HEK293 (cell line): Measurements from ENCODE around the gene TSPAN10.

Source experiments
- CTCF ChIA-PET: fragments of 350-600 bp; formaldehyde crosslinking; extraction: SDS; loops from one replicate; lab custom pipeline; 2021; ENCODE audit warnings: antibody characterized with exemption; lab: Yijun Ruan, JAX
- POLR2A ChIA-PET: fragments of 300-600 bp; formaldehyde crosslinking; extraction: SDS; loops from one replicate; lab custom pipeline; 2020; ENCODE audit warnings: antibody characterized with exemption, inconsistent platforms; lab: Yijun Ruan, JAX
- H3K27ac ChIP-seq: fragments of 200-500 bp; sonication (Bioruptor generic); 2 replicates; pipeline ENCODE4 v1.5.1; 2014; ENCODE audit warnings: low read depth, low read length, control low read depth, inconsistent platforms; ENCODE audit errors: extremely low read depth
- H3K36me3 ChIP-seq, 2 experiments: fragments of 200-500 bp in 1 of 2; sonication (Bioruptor generic) in 1 of 2; 1 replicate in 1 of 2; 2 replicates in 1 of 2; pipeline ENCODE4 v1.5.1; 2014 to 2017; ENCODE audit warnings: inconsistent platforms in 2 of 2, low read length in 2 of 2; ENCODE audit not compliant: control insufficient read depth in 2 of 2, insufficient read depth in 1 of 2
- H3K4me1 ChIP-seq: fragments of 200-500 bp; sonication (Bioruptor generic); 2 replicates; pipeline ENCODE4 v1.5.1; 2014; ENCODE audit warnings: mild to moderate bottlenecking, low read length, inconsistent platforms; ENCODE audit not compliant: control insufficient read depth, insufficient read depth
- H3K4me3 ChIP-seq: 2 replicates; pipeline ENCODE4 v1.5.1; 2011; ENCODE audit warnings: low read depth, mild to moderate bottlenecking, control low read depth, low read length, moderate library complexity
- H3K9me3 ChIP-seq: fragments of 200-500 bp; sonication (Bioruptor generic); 2 replicates; pipeline ENCODE4 v1.5.1; 2014; ENCODE audit warnings: low read depth, low read length, inconsistent platforms; ENCODE audit not compliant: control insufficient read depth, insufficient read depth
- FEZF1 ChIP-seq: fragments of 450-650 bp; formaldehyde crosslinking; IDR thresholded peaks from 2 replicates; pipeline ENCODE4 v1.5.1; 2016; ENCODE audit warnings: missing biosample characterization, missing genetic modification characterization
- SCRT1 ChIP-seq: fragments of 450-650 bp; formaldehyde crosslinking; IDR thresholded peaks from 2 replicates; pipeline ENCODE4 v1.5.1; 2016; ENCODE audit warnings: missing biosample characterization, missing genetic modification characterization, borderline replicate concordance
- SCRT2 ChIP-seq: fragments of 450-650 bp; formaldehyde crosslinking; IDR thresholded peaks from 2 replicates; pipeline ENCODE4 v1.5.1; 2016; ENCODE audit warnings: missing biosample characterization, missing genetic modification characterization
- TCF7L2 ChIP-seq: IDR thresholded peaks from 2 replicates; pipeline ENCODE4 v1.6.1; 2011; ENCODE audit warnings: low read depth, mild to moderate bottlenecking, inconsistent platforms, low read length, moderate library complexity, borderline replicate concordance
- ZBTB21 ChIP-seq: fragments of 450-650 bp; formaldehyde crosslinking; IDR thresholded peaks from 2 replicates; pipeline ENCODE4 v1.5.1; 2017; ENCODE audit warnings: missing biosample characterization, missing genetic modification characterization
- ZNF10 ChIP-seq: fragments of 450-650 bp; formaldehyde crosslinking; IDR thresholded peaks from 2 replicates; pipeline ENCODE4 v1.5.1; 2017; ENCODE audit warnings: missing biosample characterization, missing genetic modification characterization
- ZNF146 ChIP-seq: fragments of 450-650 bp; formaldehyde crosslinking; IDR thresholded peaks from 2 replicates; pipeline ENCODE4 v1.5.1; 2016; ENCODE audit warnings: missing biosample characterization, missing genetic modification characterization
- ZNF169 ChIP-seq: fragments of 450-650 bp; formaldehyde crosslinking; IDR thresholded peaks from 2 replicates; pipeline ENCODE4 v1.5.1; 2016; ENCODE audit warnings: missing biosample characterization, missing genetic modification characterization
- ZNF266 ChIP-seq: fragments of 450-650 bp; formaldehyde crosslinking; IDR thresholded peaks from 2 replicates; pipeline ENCODE4 v1.5.1; 2016; ENCODE audit warnings: missing biosample characterization, missing genetic modification characterization, low read depth
- ZNF416 ChIP-seq: fragments of 450-650 bp; formaldehyde crosslinking; IDR thresholded peaks from 2 replicates; pipeline ENCODE4 v1.5.1; 2016; ENCODE audit warnings: missing biosample characterization, missing genetic modification characterization
- ZNF549 ChIP-seq: fragments of 450-650 bp; IDR thresholded peaks from 2 replicates; pipeline ENCODE4 v1.5.1; 2018; ENCODE audit warnings: missing biosample characterization, missing genetic modification characterization, mild to moderate bottlenecking, inconsistent platforms, moderate library complexity
- ZNF610 ChIP-seq: fragments of 450-650 bp; formaldehyde crosslinking; IDR thresholded peaks from 2 replicates; pipeline ENCODE4 v1.5.1; 2016; ENCODE audit warnings: missing biosample characterization, missing genetic modification characterization, borderline replicate concordance
- ZNF654 ChIP-seq: fragments of 450-650 bp; formaldehyde crosslinking; IDR thresholded peaks from 2 replicates; pipeline ENCODE4 v1.5.1; 2016; ENCODE audit warnings: low read depth, missing biosample characterization, missing genetic modification characterization
- ZNF76 ChIP-seq: fragments of 450-650 bp; formaldehyde crosslinking; IDR thresholded peaks from 2 replicates; pipeline ENCODE4; 2016; ENCODE audit warnings: low read depth, missing biosample characterization, missing genetic modification characterization, borderline replicate concordance
- ZNF830 ChIP-seq: fragments of 450-650 bp; IDR thresholded peaks from 2 replicates; pipeline ENCODE4 v1.5.0; 2018; ENCODE audit warnings: missing biosample characterization, missing genetic modification characterization, low read depth, mild to moderate bottlenecking, moderate library complexity
- ZSCAN30 ChIP-seq: fragments of 450-650 bp; IDR thresholded peaks from 2 replicates; pipeline ENCODE4 v1.5.1; 2018; ENCODE audit warnings: missing biosample characterization, mild to moderate bottlenecking, missing genetic modification characterization, moderate library complexity
- TF ChIP-seq, protein P1 (sequence below): fragments of 450-650 bp; formaldehyde crosslinking; IDR thresholded peaks from 2 replicates; pipeline ENCODE4 v1.5.1; 2017; ENCODE audit warnings: missing biosample characterization, missing genetic modification characterization
- TF ChIP-seq, protein P2 (sequence below): fragments of 450-650 bp; formaldehyde crosslinking; IDR thresholded peaks from 2 replicates; pipeline ENCODE4 v1.5.1; 2016; ENCODE audit warnings: missing biosample characterization, missing genetic modification characterization
- TF ChIP-seq, protein P3 (sequence below): fragments of 450-650 bp; formaldehyde crosslinking; IDR thresholded peaks from 2 replicates; pipeline ENCODE4 v1.5.1; 2017; ENCODE audit warnings: missing biosample characterization, missing genetic modification characterization

TSPAN10 gene

GRCh38 chr17:81659038-81659437 is 22.0 kb downstream of the TSPAN10 start:
- CTCF ChIA-PET: no interaction called here

GRCh38 chr17:81660441-81660840 is 23.4 kb downstream of the TSPAN10 start:
- ChIA-PET POLR2A (interaction anchor here (1.0 kb wide), 1 partner anchor 42 kb away, joined by 5 read pairs; the partner anchor contains the start of gene MRPL12), CTCF (interaction anchor here (0.5 to 1.3 kb wide), 3 partner anchors 15 to 85 kb away, joined by 3 to 4 read pairs (median 4); no protein-coding TSS in a partner anchor)
- Histone ChIP-seq H3K36me3 (peaks cover 0 to 14% of the 10 kb centered on the region in 2 experiments; a peak in 2 of 3 replicates), H3K4me1 (no peaks in the 10 kb centered on the region), H3K9me3 (no peaks in the 10 kb centered on the region), H3K4me3 (no peak overlapping the region), H3K27ac (no peak overlapping the region)
- TF ChIP-seq ZNF830 (no peak), ZNF610 (tag by site-specific recombination) (no peak), FEZF1 (no peak), ZNF266 (tag by site-specific recombination) (no peak), TCF7L2 (no peak), ZNF146 (no peak)

More at GRCh38 chr17:81659038-81659437, 22.0 kb downstream of the TSPAN10 start:
- TF ChIP-seq ZNF416 (tag by site-specific recombination) (no peak), ZNF10 (tag by site-specific recombination) (no peak), ZSCAN30 (tag by site-specific recombination) (no peak), TCF7L2 (no peak), ZNF549 (tag by site-specific recombination) (no peak)
- TF ChIP-seq, protein P1, sequence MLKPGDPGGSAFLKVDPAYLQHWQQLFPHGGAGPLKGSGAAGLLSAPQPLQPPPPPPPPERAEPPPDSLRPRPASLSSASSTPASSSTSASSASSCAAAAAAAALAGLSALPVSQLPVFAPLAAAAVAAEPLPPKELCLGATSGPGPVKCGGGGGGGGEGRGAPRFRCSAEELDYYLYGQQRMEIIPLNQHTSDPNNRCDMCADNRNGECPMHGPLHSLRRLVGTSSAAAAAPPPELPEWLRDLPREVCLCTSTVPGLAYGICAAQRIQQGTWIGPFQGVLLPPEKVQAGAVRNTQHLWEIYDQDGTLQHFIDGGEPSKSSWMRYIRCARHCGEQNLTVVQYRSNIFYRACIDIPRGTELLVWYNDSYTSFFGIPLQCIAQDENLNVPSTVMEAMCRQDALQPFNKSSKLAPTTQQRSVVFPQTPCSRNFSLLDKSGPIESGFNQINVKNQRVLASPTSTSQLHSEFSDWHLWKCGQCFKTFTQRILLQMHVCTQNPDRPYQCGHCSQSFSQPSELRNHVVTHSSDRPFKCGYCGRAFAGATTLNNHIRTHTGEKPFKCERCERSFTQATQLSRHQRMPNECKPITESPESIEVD (tag by site-specific recombination): no peak
- TF ChIP-seq, protein P2, sequence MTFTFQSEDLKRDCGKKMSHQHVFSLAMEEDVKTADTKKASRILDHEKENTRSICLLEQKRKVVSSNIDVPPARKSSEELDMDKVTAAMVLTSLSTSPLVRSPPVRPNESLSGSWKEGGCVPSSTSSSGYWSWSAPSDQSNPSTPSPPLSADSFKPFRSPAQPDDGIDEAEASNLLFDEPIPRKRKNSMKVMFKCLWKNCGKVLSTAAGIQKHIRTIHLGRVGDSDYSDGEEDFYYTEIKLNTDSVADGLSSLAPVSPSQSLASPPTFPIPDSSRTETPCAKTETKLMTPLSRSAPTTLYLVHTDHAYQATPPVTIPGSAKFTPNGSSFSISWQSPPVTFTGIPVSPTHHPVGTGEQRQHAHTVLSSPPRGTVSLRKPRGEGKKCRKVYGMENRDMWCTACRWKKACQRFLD (tag by site-specific recombination): no peak
- TF ChIP-seq, protein P3, sequence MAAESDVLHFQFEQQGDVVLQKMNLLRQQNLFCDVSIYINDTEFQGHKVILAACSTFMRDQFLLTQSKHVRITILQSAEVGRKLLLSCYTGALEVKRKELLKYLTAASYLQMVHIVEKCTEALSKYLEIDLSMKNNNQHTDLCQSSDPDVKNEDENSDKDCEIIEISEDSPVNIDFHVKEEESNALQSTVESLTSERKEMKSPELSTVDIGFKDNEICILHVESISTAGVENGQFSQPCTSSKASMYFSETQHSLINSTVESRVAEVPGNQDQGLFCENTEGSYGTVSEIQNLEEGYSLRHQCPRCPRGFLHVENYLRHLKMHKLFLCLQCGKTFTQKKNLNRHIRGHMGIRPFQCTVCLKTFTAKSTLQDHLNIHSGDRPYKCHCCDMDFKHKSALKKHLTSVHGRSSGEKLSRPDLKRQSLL (tag by site-specific recombination): no peak
- H3K9me3 ChIP-seq: no peaks in the 10 kb centered on the region
- POLR2A ChIA-PET: interaction anchor here (0.7 to 1.6 kb wide), 3 partner anchors 8 to 378 kb away, joined by 4 to 8 read pairs (median 5); partner anchors contain the start of genes CCDC137, DCXR and OXLD1
- no peaks in the 10 kb centered on the region for H3K4me1 ChIP-seq
- no peak overlapping the region for H3K27ac ChIP-seq
- H3K4me3 ChIP-seq: no peak overlapping the region
- peaks cover 0 to under 1% of the 10 kb centered on the region in 2 experiments; a peak in 2 of 3 replicates for H3K36me3 ChIP-seq

DNA sequence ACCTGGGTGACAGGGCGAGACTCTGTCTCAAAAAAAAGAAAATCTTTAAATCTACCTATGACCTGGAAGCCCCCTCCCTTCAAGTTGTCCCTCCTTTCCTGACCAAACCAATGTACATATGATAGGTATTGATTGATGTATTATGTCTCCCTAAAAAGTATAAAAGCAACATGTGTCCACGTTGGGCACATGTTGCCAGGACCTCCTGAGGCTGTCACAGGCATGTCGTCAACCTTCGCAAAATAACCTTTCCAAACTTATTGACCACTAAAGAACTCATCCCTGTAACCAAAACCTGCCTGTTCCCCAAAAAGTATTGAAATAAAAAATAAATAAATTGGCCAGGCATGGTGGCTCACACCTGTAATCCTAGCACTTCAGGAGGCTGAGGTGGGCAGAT is 25.0 kb downstream of the TSPAN10 start:
- Histone ChIP-seq H3K4me3 (no peak overlapping the region), H3K4me1 (no peaks in the 10 kb centered on the region), H3K9me3 (no peaks in the 10 kb centered on the region), H3K27ac (no peak overlapping the region), H3K36me3 (peaks cover 0 to 14% of the 10 kb centered on the region in 2 experiments; a peak in 2 of 3 replicates)
- CTCF ChIA-PET: interaction anchor here (0.6 kb wide), 1 partner anchor 175 kb away, joined by 3 read pairs; no protein-coding TSS in a partner anchor
- POLR2A ChIA-PET: interaction anchor here (0.6 to 1.3 kb wide), 3 partner anchors 14 to 23 kb away, joined by 3 to 4 read pairs (median 3); no protein-coding TSS in a partner anchor
- TF ChIP-seq SCRT1 (tag by site-specific recombination) (peak; percentile 73; the same call in 1 of the 2 replicates), ZNF76 (tag by site-specific recombination) (no peak), ZNF169 (tag by site-specific recombination) (no peak), ZNF654 (tag by site-specific recombination) (no peak), SCRT2 (tag by site-specific recombination) (peak; percentile 60), ZBTB21 (no peak)
